K562 (cell line): ENCODE measurements around the gene MGST1. TPM values are rescaled to one million over a fixed set of nuclear protein-coding genes. Genes with fewer than 3 reads are reported as not detected.
"Not testable (repeated sequence)": the region's sequence is repeated elsewhere in the genome, so short reads cannot be mapped to it uniquely, and the experiment has no call there.

ENCODE experiments used
- ATAC-seq: fragments of 200-7000 bp; cut with Tn5 transposase; 3 replicates; pipeline ENCODE4 v1.9.1; 2020; ENCODE audit warnings: moderate library complexity
- BruUV-seq: library from RNA; stranded (reverse); fragments of 400-500 nt; replicated peaks from 2 replicates; lab custom pipeline; 2021; lab: Mats Ljungman, UMichigan
- CTCF ChIA-PET: fragments of 300-600 bp; formaldehyde crosslinking; extraction: SDS; loops from one replicate; lab custom pipeline; 2021; ENCODE audit warnings: low intra/inter-chr PET ratio; lab: Yijun Ruan, JAX
- POLR2A ChIA-PET: fragments of 300-600, 350-650 bp; sonication (Branson Sonifier 250); formaldehyde crosslinking; extraction: SDS; loops from one replicate; lab custom pipeline; 2021; ENCODE audit warnings: antibody characterized with exemption, inconsistent platforms; lab: Yijun Ruan, JAX
- DNase-seq, 4 experiments: peaks; one replicate each; pipeline versions ENCODE4 v3.0.0 to v3.0.0-alpha.2; 2011 to 2018; ENCODE audit warnings: low spot score in 3 of 4, mixed read lengths in 3 of 4; ENCODE audit errors: extremely low read depth in 1 of 4
- FAIRE-seq: peaks from 2 replicates; lab custom pipeline; 2011; peaks lifted over from hg19 to GRCh38; lab: Jason Lieb, UNC
- H2AFZ ChIP-seq: 2 replicates; pipeline ENCODE4 v1.6.0; 2011; ENCODE audit warnings: low read depth, low read length, control low read depth, inconsistent platforms
- H3K27ac ChIP-seq: fragments of 200-600 bp; 3 replicates; pipeline ENCODE4 v1.8.0; 2011; ENCODE audit warnings: low read depth, mild to moderate bottlenecking, control low read depth, inconsistent platforms, low read length, moderate library complexity, mixed read lengths; ENCODE audit errors: extremely low read depth
- H3K27me3 ChIP-seq, 2 experiments: fragments of 300-600 bp in 1 of 2; 2 replicates in 1 of 2; 3 replicates in 1 of 2; pipeline versions ENCODE4 v1.6.0 to v1.8.0; 2011; ENCODE audit warnings: inconsistent platforms in 2 of 2, low read length in 2 of 2, mild to moderate bottlenecking in 1 of 2, mixed read lengths in 1 of 2, moderate library complexity in 1 of 2; ENCODE audit not compliant: control insufficient read depth in 2 of 2, insufficient read depth in 2 of 2
- H3K36me3 ChIP-seq: fragments of 300-600 bp; 3 replicates; pipeline ENCODE4 v1.8.0; 2011; ENCODE audit warnings: mild to moderate bottlenecking, low read length, inconsistent platforms; ENCODE audit not compliant: control insufficient read depth, insufficient read depth
- H3K4me1 ChIP-seq, 2 experiments: fragments of 200-600 bp in 1 of 2; replicated peaks in 1 of 2; 2 replicates in 1 of 2; 3 replicates in 1 of 2; pipeline versions ENCODE4 v1.5.1 to v1.8.0; 2011; ENCODE audit warnings: inconsistent platforms in 2 of 2, low read length in 2 of 2, mild to moderate bottlenecking in 1 of 2, mixed read lengths in 1 of 2, moderate library complexity in 1 of 2; ENCODE audit not compliant: control insufficient read depth in 2 of 2, insufficient read depth in 2 of 2
- H3K4me2 ChIP-seq: 2 replicates; pipeline ENCODE4 v1.6.1; 2011; ENCODE audit warnings: low read length, control low read depth, inconsistent platforms, mixed read lengths; ENCODE audit not compliant: insufficient read depth
- H3K4me3 ChIP-seq: fragments of 200-600 bp; sonication (generic), shearing (Covaris generic); 2 replicates; pipeline ENCODE4 v1.5.1; 2016; ENCODE audit warnings: control low read depth, inconsistent platforms
- H3K79me2 ChIP-seq: fragments of 200-600 bp; 3 replicates; pipeline ENCODE4 v1.8.0; 2011; ENCODE audit warnings: low read length, inconsistent platforms; ENCODE audit not compliant: control insufficient read depth, insufficient read depth
- H3K9ac ChIP-seq, 2 experiments: 2 replicates each; pipeline versions ENCODE4 v1.6.0 to v1.6.1; 2011; ENCODE audit warnings: low read depth in 2 of 2, low read length in 2 of 2, control low read depth in 1 of 2, inconsistent platforms in 1 of 2, mild to moderate bottlenecking in 1 of 2, mixed read lengths in 1 of 2; ENCODE audit not compliant: insufficient read depth in 1 of 2
- H3K9me1 ChIP-seq: one replicate; pipeline ENCODE4 v1.6.0; 2011; ENCODE audit warnings: inconsistent platforms, mild to moderate bottlenecking, low read length, moderate library complexity; ENCODE audit not compliant: control insufficient read depth, insufficient read depth
- H3K9me3 ChIP-seq: replicated peaks from 2 replicates; pipeline ENCODE4 v1.5.1; 2011; ENCODE audit warnings: low read depth, low read length, inconsistent platforms; ENCODE audit not compliant: control insufficient read depth, insufficient read depth
- H4K20me1 ChIP-seq: replicated peaks from 2 replicates; pipeline ENCODE4 v1.6.1; 2011; ENCODE audit warnings: low read length, inconsistent platforms, mixed read lengths; ENCODE audit not compliant: control insufficient read depth, insufficient read depth
- CCNT2 ChIP-seq: IDR thresholded peaks from 2 replicates; pipeline ENCODE4 v1.6.1; 2011; ENCODE audit warnings: borderline replicate concordance, low read depth, mild to moderate bottlenecking, moderate library complexity, mixed read lengths, low read length; ENCODE audit not compliant: insufficient read length; ENCODE audit errors: extremely low read depth
- GTF2B ChIP-seq: IDR thresholded peaks from 2 replicates; pipeline ENCODE4 v1.6.1; 2011; ENCODE audit not compliant: insufficient read length; ENCODE audit errors: extremely low read depth
- HNRNPUL1 ChIP-seq: fragments of 200-400 bp; formaldehyde crosslinking; IDR thresholded peaks from 2 replicates; pipeline ENCODE4 v1.6.1; 2017; ENCODE audit warnings: low read length
- IRF1 ChIP-seq: sonication (generic); formaldehyde crosslinking; IDR thresholded peaks from 2 replicates; pipeline ENCODE4 v1.8.0; 2022; ENCODE audit warnings: missing genetic modification reagents, mild to moderate bottlenecking, borderline replicate concordance
- KDM1A ChIP-seq, 2 experiments: fragments of 450-650 bp; IDR thresholded peaks; 2 replicates each; pipeline ENCODE4 v1.6.1; 2016; ENCODE audit warnings: mild to moderate bottlenecking in 2 of 2
- MTA3 ChIP-seq: fragments of 450-650 bp; formaldehyde crosslinking; IDR thresholded peaks from 2 replicates; pipeline ENCODE4 v1.6.1; 2017; ENCODE audit warnings: mild to moderate bottlenecking, borderline replicate concordance
- MYC ChIP-seq, 2 experiments: fragments of 250-450 bp in 1 of 2; sonication (Bioruptor Pico) in 1 of 2; IDR thresholded peaks; 2 replicates each; pipeline versions ENCODE4 v1.5.1 to v1.6.1; 2012 to 2021; ENCODE audit warnings: low read depth in 2 of 2, borderline replicate concordance in 1 of 2, improper control_type of control experiment in 1 of 2, low read length in 1 of 2, mild to moderate bottlenecking in 1 of 2, moderate library complexity in 1 of 2
- NR1H2 ChIP-seq: sonication (generic); formaldehyde crosslinking; IDR thresholded peaks from 2 replicates; pipeline ENCODE4 v1.4.0; 2020; ENCODE audit warnings: mild to moderate bottlenecking, missing genetic modification reagents
- NR3C1 ChIP-seq: sonication (generic); formaldehyde crosslinking; IDR thresholded peaks from 2 replicates; pipeline ENCODE4 v1.8.1; 2022; ENCODE audit warnings: missing genetic modification reagents
- RHOXF2B ChIP-seq: fragments of 250-450 bp; sonication (Bioruptor Pico); conservative IDR thresholded peaks from 2 replicates; pipeline ENCODE4 v1.5.1; 2021
- TAL1 ChIP-seq: fragments of 450-650 bp; IDR thresholded peaks from 2 replicates; pipeline ENCODE4 v1.6.1; 2016; ENCODE audit warnings: mild to moderate bottlenecking
- ZNF511 ChIP-seq: sonication (generic); formaldehyde crosslinking; IDR thresholded peaks from 2 replicates; pipeline ENCODE4 v1.8.0; 2022; ENCODE audit warnings: mild to moderate bottlenecking, missing genetic modification reagents
- ZNF551 ChIP-seq: fragments of 250-450 bp; sonication (Bioruptor Pico); IDR thresholded peaks from 2 replicates; pipeline ENCODE4 v1.5.0; 2021; ENCODE audit warnings: mild to moderate bottlenecking, moderate library complexity
- WGBS: fragments of 100-300 bp; shearing (Covaris generic); methylation state at CpG from one replicate; pipeline ENCODE4 v1.1.6; 2016; ENCODE audit warnings: low coverage, mixed read lengths; ENCODE audit not compliant: insufficient coverage; ENCODE audit errors: missing lambda C conversion rate; 5-methylcytosine and 5-hydroxymethylcytosine counted together
- in situ Hi-C: fragments of 300-500 bp; cut with MboI; formaldehyde crosslinking; loops from 4 replicates; pipeline ENCODE4 v1.15.0; 2018; ENCODE audit warnings: inconsistent platforms, mixed read lengths
- intact Hi-C: fragments of 100-400 bp; cut with micrococcal nuclease; formaldehyde crosslinking; loops from 2 replicates; pipeline ENCODE4 v1.14.2; 2022
- polyA plus RNA-seq, 8 experiments: library from polyadenylated mRNA; depleted of rRNA in 4 of 8; stranded (reverse) in 5 of 8; unstranded in 3 of 8; fragments of >200 nt; fragmentation: Nextera tagmentation in 2 of 8; fragmentation: Illumina TruSeq in 1 of 8; extraction: Ambion mirVana in 2 of 8; extraction: Trizol in 1 of 8; gene quantifications; 2 replicates each; pipeline versions ENCODE4 v1.2.1 to v1.2.3, GENCODE V29; 2011 to 2014; ENCODE audit warnings: inconsistent platforms in 1 of 8, missing spikeins in 1 of 8
- total RNA-seq, 7 experiments: library from RNA; depleted of rRNA in 6 of 7; stranded (reverse); fragments of >200 nt in 6 of 7; fragmentation: Illumina TruSeq in 2 of 7; extraction: Trizol in 2 of 7; gene quantifications; 2 replicates each; pipeline versions ENCODE4 v1.2.1 to v1.2.3, GENCODE V29; 2011 to 2021; ENCODE audit warnings: low replicate concordance in 1 of 7

Gene MGST1
- total and polyA plus RNA-seq, 9 of the 15 experiments (the other 6 are each of a cell fraction or from before 2014, with no cell fraction given), result 12.1 to 190 (median 73.3) TPM

GRCh38 chr12:16399101-16399500 is 51.7 kb downstream of the MGST1 start:
- WGBS, result 0% methylated on average over 7 of the region's 7 CpGs
- DNase-seq (no peak), ATAC-seq (no peak), FAIRE-seq (no peak)
- Histone ChIP-seq H3K4me3 (no peak overlapping the region), H3K9me1 (no peaks in the 10 kb centered on the region), H3K4me1 (no peaks in the 10 kb centered on the region), H3K79me2 (no peaks in the 10 kb centered on the region), H2AFZ (no peak overlapping the region), H3K27ac (no peak overlapping the region), H3K9ac (no peak overlapping the region), H4K20me1 (no peaks in the 10 kb centered on the region), H3K36me3 (no peaks in the 10 kb centered on the region), H3K9me3 (no peaks in the 10 kb centered on the region), H3K27me3 (no peaks in the 10 kb centered on the region), H3K4me2 (no peak overlapping the region)
- ChIA-PET CTCF (no interaction called here), POLR2A (no interaction called here)
- intact Hi-C loops (no loop called here), in situ Hi-C loops (no loop called here)
- no TSS peak for BruUV-seq
- no peak for TF ChIP-seq IRF1
- no peak for TF ChIP-seq ZNF551
- no peak for TF ChIP-seq TAL1
- no peak for TF ChIP-seq MTA3
- TF ChIP-seq CCNT2, result no peak
- TF ChIP-seq KDM1A (IDR thresholded peaks at IDR 0.05), result no peak
- no peak for TF ChIP-seq NR3C1 (CRISPR knock-in tag)
- no peak for TF ChIP-seq ZNF511 (CRISPR knock-in tag)
- TF ChIP-seq RHOXF2B (CRISPR knock-in tag), result no peak
- TF ChIP-seq MYC (IDR thresholded peaks at IDR 0.05; ENCODE audit: low read depth, low read length), result no peak
- TF ChIP-seq MYC (CRISPR knock-in tag; IDR thresholded peaks at IDR 0.05; ENCODE audit: borderline replicate concordance, low read depth), result no peak
- TF ChIP-seq NR1H2 (CRISPR knock-in tag), result no peak
- no peak for TF ChIP-seq GTF2B
- TF ChIP-seq HNRNPUL1, result no peak

- H3K9me1 ChIP-seq, ATAC-seq, H3K27ac ChIP-seq, H3K4me1 ChIP-seq, H3K9ac ChIP-seq, H3K36me3 ChIP-seq, CTCF ChIA-PET, H3K27me3 ChIP-seq, in situ Hi-C loops, DNase-seq, FAIRE-seq, H3K4me3 ChIP-seq, POLR2A ChIA-PET, BruUV-seq, H4K20me1 ChIP-seq, H3K9me3 ChIP-seq, intact Hi-C loops, H3K4me2 ChIP-seq, H2AFZ ChIP-seq, H3K79me2 ChIP-seq: not testable (repeated sequence)
- 0% methylated on average over 1 of the region's 1 CpG for WGBS
These were observed 54.4 kb downstream of the MGST1 start for GRCh38 chr12:16401835-16402234.
